Adrenal gland (tissue), 12 donors: ENCODE data around the gene COPS3. TPM values are rescaled to one million over a fixed set of nuclear protein-coding genes. Genes with fewer than 3 reads are reported as not detected.

Experiments
- DNase-seq, 7 donors: peaks; one replicate each; pipeline ENCODE4 v3.0.0-alpha.2; 2019 to 2020
- H3K27ac ChIP-seq, 5 donors: fragments of 200-600 bp; sonication (generic) in 4 of 5; 1 replicate in 3 of 5; 2 replicates in 2 of 5; pipeline versions ENCODE4 v1.5.1 to v1.8.0; 2016 to 2020; ENCODE audit warnings: mild to moderate bottlenecking in 1 of 5
- H3K27me3 ChIP-seq: fragments of 200-600 bp; 2 replicates; pipeline ENCODE4 v1.8.0; 2021
- H3K36me3 ChIP-seq, 2 donors: fragments of 200-600 bp; replicated peaks in 1 of 2; 1 replicate in 1 of 2; 2 replicates in 1 of 2; pipeline versions ENCODE4 v1.5.1 to v1.8.0; 2018 to 2022
- H3K4me1 ChIP-seq, 2 donors: fragments of 200-600 bp; replicated peaks in 1 of 2; 1 replicate in 1 of 2; 2 replicates in 1 of 2; pipeline versions ENCODE4 v1.5.1 to v1.8.0; 2018 to 2021
- H3K4me3 ChIP-seq, 4 donors: fragments of 200-600 bp; sonication (generic) in 3 of 4; one replicate each; pipeline ENCODE4 v1.5.1; 2016 to 2018
- H3K9me3 ChIP-seq, 3 donors: fragments of 200-600 bp; sonication (generic) in 1 of 3; replicated peaks in 1 of 3; 1 replicate in 2 of 3; 2 replicates in 1 of 3; pipeline versions ENCODE4 v1.5.1 to v1.8.0; 2016 to 2021
- CTCF ChIP-seq, 6 experiments: fragments of 450-650 bp in 4 of 6; fragments of 200-600 bp in 2 of 6; sonication (generic) in 1 of 6; IDR thresholded peaks; 1 replicate in 5 of 6; 2 replicates in 1 of 6; pipeline versions ENCODE4 v1.5.1 to v1.8.0; 2016 to 2021; ENCODE audit warnings: antibody characterized with exemption in 6 of 6, mild to moderate bottlenecking in 2 of 6, moderate library complexity in 1 of 6
- POLR2A ChIP-seq, 2 donors: fragments of 450-650 bp; IDR thresholded peaks; one replicate each; pipeline ENCODE4 v1.6.1; 2017; ENCODE audit warnings: antibody characterized with exemption in 2 of 2, mild to moderate bottlenecking in 2 of 2, moderate library complexity in 1 of 2
- WGBS, 4 donors: extraction: QIAGEN DNeasy Blood & Tissue Kit in 2 of 4; methylation state at CpG; one replicate each; pipeline versions ENCODE4 v1.1.5 to v1.1.7; 2013 to 2017; 5-methylcytosine and 5-hydroxymethylcytosine counted together
- intact Hi-C, 2 donors: fragments of 100-400 bp; cut with DNase I; formaldehyde crosslinking; loops; one replicate each; pipeline versions ENCODE4 v1.14.1 to v1.15.0; 2022 to 2023
- polyA plus RNA-seq, 3 donors: library from polyadenylated mRNA; stranded (reverse); fragments of 200-250 nt in 2 of 3; fragments of 350-450 nt in 1 of 3; fragmentation: Illumina TruSeq in 1 of 3; extraction: RNeasy Lipid Tissue Mini Kit (QIAGEN cat#74804) in 1 of 3; gene quantifications; one replicate each; pipeline ENCODE4 v1.2.3, GENCODE V29; 2013 to 2014
- total RNA-seq, 9 donors: library from RNA; depleted of rRNA in 4 of 9; stranded (reverse); fragments of >200 nt in 4 of 9; fragments of 120-200 nt in 1 of 9; fragmentation: NEBNext Ultra II Directional in 1 of 9; extraction: Animal tissue kit (Norgen Biotek cat#: 25700) in 1 of 9; gene quantifications; one replicate each; pipeline versions ENCODE4 v1.1.0 to v1.2.4, GENCODE V29; 2013 to 2023
- donor health status: healthy with polysubstance abuse.
- donor health status: Bipolar disorder and iron deficiency.
- donor health status: DM: yes; HTN: yes; CAD: no.
- donor health status: DM: no; HTN: no; CAD: no.
- donor health status: DM: no; HTN: no; CAD: no.
- donor health status: DM: yes; HTN: yes; CAD: no.

Gene COPS3
- total and polyA plus RNA-seq, 12 donors = 18.7 to 140 (median 52.3) TPM

- TF ChIP-seq POLR2A (IDR thresholded peaks at IDR 0.05) (no peak), CTCF (IDR thresholded peaks at IDR 0.05) (no peak)
- intact Hi-C loops = no loop called here
Measured at GRCh38 chr17:17216236-17216635, 64.8 kb downstream of the COPS3 start.

DNA sequence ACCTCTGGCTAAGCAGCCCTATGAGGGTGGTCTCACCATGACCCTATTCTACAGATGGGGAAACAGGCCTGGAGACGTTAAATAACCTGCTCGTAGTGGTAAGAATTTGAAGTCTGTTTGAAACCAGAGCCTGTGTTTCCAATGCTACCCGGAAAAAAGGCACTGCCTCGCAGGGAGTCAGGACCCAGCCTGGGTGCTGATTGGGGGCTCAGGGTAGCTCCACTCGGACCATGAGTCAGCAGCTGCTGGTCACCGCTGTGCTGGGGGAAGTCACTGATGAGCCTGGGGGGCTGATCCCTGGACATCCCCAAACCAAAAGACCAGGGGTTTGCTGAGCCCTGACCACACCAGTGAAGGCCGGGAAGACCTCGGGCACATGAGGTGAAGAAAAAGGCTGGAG lies 65.5 kb downstream of the COPS3 start:
- H3K36me3 ChIP-seq = peaks cover 0 to 86% of the 10 kb centered on the region in 2 donors
- H3K27me3 ChIP-seq = no peaks in the 10 kb centered on the region
- intact Hi-C loops = no loop called here
- no peak for TF ChIP-seq CTCF (IDR thresholded peaks at IDR 0.05)
- no peak for TF ChIP-seq POLR2A (IDR thresholded peaks at IDR 0.05)
- no peak overlapping the region for H3K27ac ChIP-seq
- H3K4me3 ChIP-seq = no peak overlapping the region
- WGBS, 4 donors = 84 to 94% (median 90%) methylated on average over 6 to 8 of the region's 8 CpGs
- no peaks in the 10 kb centered on the region for H3K4me1 ChIP-seq
- DNase-seq = no peak
- H3K9me3 ChIP-seq = no peaks in the 10 kb centered on the region

More at GRCh38 chr17:17216236-17216635, 64.8 kb downstream of the COPS3 start:
- peaks cover 0 to 93% of the 10 kb centered on the region in 2 donors for H3K36me3 ChIP-seq
- no peaks in the 10 kb centered on the region for H3K27me3 ChIP-seq
- H3K27ac ChIP-seq = no peak overlapping the region
- no peak for DNase-seq
- 85 to 100% (median 92%) methylated on average over 3 to 17 of the region's 17 CpGs for WGBS, 4 donors
- H3K4me3 ChIP-seq = no peak overlapping the region
- H3K9me3 ChIP-seq = no peaks in the 10 kb centered on the region
- H3K4me1 ChIP-seq = no peaks in the 10 kb centered on the region

DNA sequence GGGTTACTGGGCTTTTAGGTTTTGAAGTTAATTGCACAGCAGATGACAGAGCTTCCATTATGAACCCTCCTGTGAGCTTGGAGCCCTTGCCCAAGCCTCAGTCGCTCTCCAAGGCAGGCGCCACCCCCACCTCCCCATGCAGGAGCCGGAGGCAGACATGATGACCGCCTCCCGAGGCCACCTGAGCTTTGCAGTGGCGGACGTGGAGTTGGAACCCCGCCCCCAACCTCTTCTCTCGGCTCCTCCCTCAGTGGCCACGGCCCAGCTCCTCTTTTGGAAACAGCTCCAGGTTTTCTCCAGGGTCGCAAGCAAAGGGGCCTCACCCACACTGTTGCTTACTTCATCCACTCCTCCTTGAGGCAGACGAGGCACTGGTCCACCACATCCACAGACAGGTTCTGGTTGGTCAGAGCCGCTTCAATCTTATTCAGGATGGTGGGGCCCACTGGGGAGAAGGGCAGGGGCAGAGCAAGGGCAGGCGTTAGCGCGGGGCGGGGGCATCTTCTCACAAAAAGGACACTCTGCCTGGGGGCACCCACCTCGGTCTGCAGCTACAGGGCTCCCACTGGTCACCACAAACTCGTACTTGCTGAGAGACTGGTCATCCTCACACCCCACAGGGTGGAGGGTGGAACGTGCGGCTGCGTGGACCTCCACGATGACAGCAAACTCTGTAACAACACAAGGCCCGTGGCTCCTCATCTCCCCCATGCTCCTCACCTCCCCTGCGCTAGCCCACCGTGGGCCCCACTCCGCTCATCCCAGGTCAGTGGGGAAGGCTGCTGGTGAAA lies 66.2 kb downstream of the COPS3 start:
- H3K4me3 ChIP-seq = no peak overlapping the region
- 82 to 88% (median 84%) methylated on average over 19 to 27 of the region's 27 CpGs for WGBS, 4 donors
- TF ChIP-seq CTCF (IDR thresholded peaks at IDR 0.05) = no peak
- no peak for TF ChIP-seq POLR2A (IDR thresholded peaks at IDR 0.05)
- no peak for DNase-seq
- H3K4me1 ChIP-seq = no peaks in the 10 kb centered on the region
- H3K9me3 ChIP-seq = no peaks in the 10 kb centered on the region
- intact Hi-C loops = no loop called here
- no peaks in the 10 kb centered on the region for H3K27me3 ChIP-seq
- H3K27ac ChIP-seq = no peak overlapping the region
- peaks cover 0 to 79% of the 10 kb centered on the region in 2 donors for H3K36me3 ChIP-seq

GRCh38 chr17:17213775-17214174 lies 67.3 kb downstream of the COPS3 start:
- intact Hi-C loops = no loop called here
- no peak for DNase-seq

More at GRCh38 chr17:17213775-17214174, 67.3 kb downstream of the COPS3 start:
- H3K27ac ChIP-seq = no peak overlapping the region
- no peaks in the 10 kb centered on the region for H3K9me3 ChIP-seq
- 77 to 94% (median 83%) methylated on average over 9 to 10 of the region's 10 CpGs for WGBS, 4 donors
- no peak overlapping the region for H3K4me3 ChIP-seq
- no peaks in the 10 kb centered on the region for H3K27me3 ChIP-seq
- H3K4me1 ChIP-seq = no peaks in the 10 kb centered on the region
- TF ChIP-seq POLR2A (IDR thresholded peaks at IDR 0.05) = no peak
- TF ChIP-seq CTCF (IDR thresholded peaks at IDR 0.05) = no peak
- peaks cover 0 to 68% of the 10 kb centered on the region in 2 donors for H3K36me3 ChIP-seq
